ENCODE results near the gene HSD3B7. TPM values are rescaled to one million over a fixed set of nuclear protein-coding genes. Genes with fewer than 3 reads are reported as not detected.

HSD3B7 gene
- total and polyA plus RNA-seq, 12 donors: 3.3 to 13.3 (median 5.7) TPM

DNA sequence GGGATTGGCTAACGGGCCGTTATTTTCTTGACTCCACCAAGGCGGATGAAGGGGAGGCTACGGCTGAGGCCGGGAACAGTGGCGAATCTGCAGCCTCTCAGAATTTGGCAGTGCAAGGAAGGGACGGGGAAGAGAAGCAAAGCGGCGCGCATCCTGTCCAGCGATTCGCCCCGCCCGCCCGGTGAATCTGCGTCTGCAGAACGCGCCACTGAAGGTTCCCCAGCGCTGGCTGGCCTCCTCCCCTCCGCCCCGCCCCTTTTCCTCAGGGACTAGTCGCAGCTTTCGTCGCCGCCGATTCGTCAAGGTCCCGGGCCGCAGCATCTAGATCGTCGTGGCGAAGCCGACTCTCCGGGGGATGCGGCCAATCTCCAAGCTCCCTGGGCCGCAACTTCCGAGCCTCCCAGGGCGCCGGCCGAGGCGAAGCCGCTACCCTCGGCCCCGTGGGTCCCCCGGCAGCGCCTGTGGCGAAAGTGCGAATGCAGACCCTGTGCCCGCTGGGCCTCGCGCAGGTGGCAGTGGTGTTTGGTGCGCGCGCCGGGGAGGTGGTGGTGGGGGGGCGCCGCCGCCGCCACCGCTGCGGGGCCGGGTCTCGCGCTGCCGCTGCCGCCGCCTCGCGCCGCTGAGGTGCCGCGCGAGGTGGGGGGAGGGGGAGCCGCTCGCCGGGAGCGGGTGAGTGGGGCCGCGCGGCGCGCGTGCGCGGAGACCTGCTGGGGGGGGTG lies 27.4 kb upstream of the HSD3B7 start, which contains the start of gene SETD1A:
SETD1A (plus strand) TSS at position 299 of the 719 bp plus-strand sequence. CDS start 978 bp downstream, outside the sequence.
- intact Hi-C loops (cut with DNase I): loop anchor here in 3 of 10 donors (5.0 to 10.0 kb wide), 4 partner anchors 75 to 917 kb away; partner anchors contain the start of genes ARMC5 (in 1 of the 3), STX4 (in 1 of the 3), ZNF267 (in 1 of the 3) and ZNF843 (in 1 of the 3)
- ATAC-seq (peak; percentile 90 to 97 (median 94)), DNase-seq (peak; percentile 96 to 99)
- Histone ChIP-seq H3K36me3 (peaks cover 0 to 49% (median 36%) of the 10 kb centered on the region in 9 donors), H3K4me3 (peak within 1 kb of the TSS; percentile 70 to 99 (median 85)), H3K9me3 (no peaks in the 10 kb centered on the region), H3K27ac (peak within 1 kb of the TSS; percentile 91 to 100 (median 99)), H3K27me3 (no peaks in the 10 kb centered on the region), H3K4me1 (peaks cover 6 to 36% (median 29%) of the 10 kb centered on the region in 9 donors)
- TF ChIP-seq, protein P1, sequence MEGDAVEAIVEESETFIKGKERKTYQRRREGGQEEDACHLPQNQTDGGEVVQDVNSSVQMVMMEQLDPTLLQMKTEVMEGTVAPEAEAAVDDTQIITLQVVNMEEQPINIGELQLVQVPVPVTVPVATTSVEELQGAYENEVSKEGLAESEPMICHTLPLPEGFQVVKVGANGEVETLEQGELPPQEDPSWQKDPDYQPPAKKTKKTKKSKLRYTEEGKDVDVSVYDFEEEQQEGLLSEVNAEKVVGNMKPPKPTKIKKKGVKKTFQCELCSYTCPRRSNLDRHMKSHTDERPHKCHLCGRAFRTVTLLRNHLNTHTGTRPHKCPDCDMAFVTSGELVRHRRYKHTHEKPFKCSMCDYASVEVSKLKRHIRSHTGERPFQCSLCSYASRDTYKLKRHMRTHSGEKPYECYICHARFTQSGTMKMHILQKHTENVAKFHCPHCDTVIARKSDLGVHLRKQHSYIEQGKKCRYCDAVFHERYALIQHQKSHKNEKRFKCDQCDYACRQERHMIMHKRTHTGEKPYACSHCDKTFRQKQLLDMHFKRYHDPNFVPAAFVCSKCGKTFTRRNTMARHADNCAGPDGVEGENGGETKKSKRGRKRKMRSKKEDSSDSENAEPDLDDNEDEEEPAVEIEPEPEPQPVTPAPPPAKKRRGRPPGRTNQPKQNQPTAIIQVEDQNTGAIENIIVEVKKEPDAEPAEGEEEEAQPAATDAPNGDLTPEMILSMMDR (IDR thresholded peaks at IDR 0.05): no peak
- whole genome bisulfite sequencing, 2 donors: 0 to 1% methylated on average over 67 to 83 of the region's 85 CpGs

- intact Hi-C loops (cut with DNase I): loop anchor here in 3 of 10 donors (5.0 to 10.0 kb wide), 4 partner anchors 74 to 916 kb away; partner anchors contain the start of genes ARMC5 (in 1 of the 3), STX4 (in 1 of the 3), ZNF267 (in 1 of the 3) and ZNF843 (in 1 of the 3)
- H3K4me3 ChIP-seq: peak overlapping the region; percentile 70 to 99 (median 85)
- 12 to 13% methylated on average over 53 to 55 of the region's 55 CpGs for WGBS, 2 donors
- TF ChIP-seq, protein P1 (IDR thresholded peaks at IDR 0.05): no peak
- H3K27ac ChIP-seq: peak overlapping the region; percentile 91 to 100 (median 99)
- peak in 3 of 8 donors; percentile 2 to 24 (median 5) for ATAC-seq
- no peaks in the 10 kb centered on the region for H3K27me3 ChIP-seq
- peak in 1 of 2 donors; percentile 58 for DNase-seq
- H3K36me3 ChIP-seq: peaks cover 0 to 50% (median 44%) of the 10 kb centered on the region in 9 donors
- peaks cover 6 to 31% (median 22%) of the 10 kb centered on the region in 9 donors for H3K4me1 ChIP-seq
- H3K9me3 ChIP-seq: no peaks in the 10 kb centered on the region
Observed at GRCh38 chr16:30958175-30959079, 26.6 kb upstream of the HSD3B7 start.

- DNase-seq (no peak), ATAC-seq (no peak)
- intact Hi-C loops (cut with DNase I): no loop called here
- no peak overlapping the region for H3K27ac ChIP-seq
- WGBS, 2 donors: 95 to 96% methylated on average over 11 of the region's 11 CpGs
- H3K27me3 ChIP-seq: no peaks in the 10 kb centered on the region
- H3K9me3 ChIP-seq: no peaks in the 10 kb centered on the region
- H3K4me1 ChIP-seq: peaks cover 6 to 18% (median 17%) of the 10 kb centered on the region in 9 donors
- no peak overlapping the region for H3K4me3 ChIP-seq
- TF ChIP-seq, protein P1 (IDR thresholded peaks at IDR 0.05): no peak
- peaks cover 0 to 77% (median 71%) of the 10 kb centered on the region in 9 donors for H3K36me3 ChIP-seq
Observed at GRCh38 chr16:30961384-30961783, 23.6 kb upstream of the HSD3B7 start.

All from heart right ventricle (tissue), 16 donors.